ENCODE measurements around the gene SPACA5B. TPM values are rescaled to one million over a fixed set of nuclear protein-coding genes. Genes with fewer than 3 reads are reported as not detected.

Gene SPACA5B
- total RNA-seq, 1 donor from 2014 or later: not detected

Other genes starting within 250 kb of the SPACA5B start
- 4.9 and 5.3 TPM in 2 replicates for gene ZNF182, start 126.6 kb upstream of the SPACA5B start, total RNA-seq
- not detected in 2 replicates for gene SPACA5, start 123.6 kb upstream of the SPACA5B start, total RNA-seq
- 1.5 and 3.2 TPM in 2 replicates for gene ZNF630, start 59.0 kb upstream of the SPACA5B start, total RNA-seq
- gene SSX5, start 66.2 kb downstream of the SPACA5B start, total RNA-seq: not detected in 2 replicates
- not detected in 2 replicates for gene SSX1, start 124.8 kb downstream of the SPACA5B start, total RNA-seq
- not detected in 2 replicates for gene SSX3, start 226.1 kb downstream of the SPACA5B start, total RNA-seq